ENCODE data around the gene C14orf180. TPM values are rescaled to one million over a fixed set of nuclear protein-coding genes. Genes with fewer than 3 reads are reported as not detected.
"Not testable (repeated sequence)": the region's sequence is repeated elsewhere in the genome, so short reads cannot be mapped to it uniquely, and the experiment has no call there.

The C14orf180 gene
- total RNA-seq, 1 experiment from 2014 or later, result not detected

DNA sequence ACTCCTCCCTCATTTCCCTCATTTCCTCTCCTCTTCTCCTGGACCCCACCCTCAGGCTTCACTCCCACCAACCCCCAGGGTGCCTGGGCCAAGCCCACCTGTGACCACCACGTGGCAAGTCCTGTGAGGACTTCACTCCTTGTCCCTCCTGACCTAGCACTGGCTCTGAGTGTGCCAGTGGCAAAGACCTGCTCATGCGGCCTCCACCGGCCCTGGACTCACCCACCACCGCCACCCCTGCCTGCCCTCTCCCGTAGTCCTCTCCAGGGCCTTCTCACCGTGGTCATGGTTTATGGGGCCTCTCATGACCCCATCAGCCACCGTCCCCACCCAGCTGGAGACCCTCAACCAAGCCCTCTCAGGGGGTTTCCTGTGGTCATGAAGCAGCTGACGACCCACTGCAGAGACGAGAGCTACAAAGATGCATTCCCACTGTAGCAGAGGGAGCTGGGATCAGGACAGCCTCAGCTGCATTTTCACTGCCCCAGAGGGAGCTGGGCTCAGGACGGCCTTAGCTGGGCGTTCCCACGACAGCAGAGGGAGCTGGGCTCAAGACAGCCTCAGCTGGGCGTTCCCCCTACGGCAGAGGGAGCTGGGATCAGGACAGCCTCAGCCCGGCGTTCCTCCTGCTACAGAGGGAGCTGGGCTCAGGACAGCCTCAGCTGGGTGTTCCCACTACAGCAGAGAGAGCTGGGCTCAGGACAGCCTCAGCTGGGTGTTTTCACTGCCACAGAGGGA, 3.2 kb upstream of the C14orf180 start:
- DNase-seq (ENCODE audit: extremely low read depth, low read depth), result no peak

DNA sequence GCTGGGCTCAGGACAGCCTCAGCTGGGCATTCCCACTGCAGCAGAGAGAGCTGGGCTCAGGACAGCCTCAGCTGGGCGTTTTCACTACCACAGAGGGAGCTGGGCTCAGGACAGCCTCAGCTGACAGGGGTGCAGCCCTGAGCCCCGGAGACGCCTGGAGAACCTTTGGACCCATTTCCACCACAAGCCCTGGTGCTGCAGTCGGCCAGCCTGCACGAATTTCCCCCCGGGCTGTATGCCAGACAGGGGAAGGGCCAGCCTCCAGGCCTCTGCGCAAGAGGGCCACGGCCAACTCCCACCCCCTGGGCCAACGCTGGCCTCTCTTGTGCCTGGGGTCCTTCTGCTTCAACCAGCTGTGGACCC, 2.6 kb upstream of the C14orf180 start:
- DNase-seq (ENCODE audit: extremely low read depth, low read depth), result no peak

DNA sequence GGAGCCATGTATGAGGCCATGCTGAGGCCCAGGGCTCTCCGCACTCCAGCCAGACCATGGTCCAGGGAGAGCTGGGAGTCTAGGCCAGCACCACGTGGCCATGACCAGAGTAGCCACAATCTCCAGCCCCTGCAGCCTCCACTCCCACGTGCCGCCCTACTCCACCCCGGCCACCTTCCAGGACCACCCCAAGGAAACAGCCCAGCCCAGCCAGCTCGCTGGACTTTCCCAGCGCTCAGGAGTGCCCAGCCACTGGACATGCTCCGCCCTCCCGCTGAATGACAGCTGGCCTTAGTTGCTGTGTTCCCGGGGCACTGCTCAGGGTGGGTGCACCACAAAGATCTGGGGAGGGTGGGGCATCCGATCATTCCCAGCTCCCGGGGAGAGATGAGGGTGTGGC, 2.1 kb upstream of the C14orf180 start:
- DNase-seq (ENCODE audit: extremely low read depth, low read depth), result no peak

- no peak for DNase-seq (ENCODE audit: extremely low read depth, low read depth)
Observed at GRCh38 chr14:104577847-104578301, 1.7 kb upstream of the C14orf180 start.

- no peak for DNase-seq (ENCODE audit: extremely low read depth, low read depth)
Observed at GRCh38 chr14:104578321-104578720, 1.2 kb upstream of the C14orf180 start.

DNA sequence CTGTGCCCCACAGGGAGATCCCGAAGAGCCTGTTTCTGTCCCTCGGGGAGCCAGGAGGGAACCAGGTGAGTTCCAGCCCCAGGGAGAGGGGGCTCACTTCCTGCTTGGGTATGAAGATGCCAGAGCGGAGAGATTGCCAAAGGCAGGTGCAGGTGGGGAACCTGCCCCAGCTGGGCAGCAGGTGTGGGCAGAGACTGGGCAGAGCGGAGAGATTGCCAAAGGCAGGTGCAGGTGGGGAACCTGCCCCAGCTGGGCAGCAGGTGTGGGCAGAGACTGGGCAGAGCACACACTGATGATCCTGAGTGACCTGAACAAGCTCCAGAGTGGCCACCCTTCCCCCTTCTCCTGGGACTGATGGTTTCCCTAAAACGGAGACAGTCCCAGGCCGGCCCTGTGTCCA, 375 bp downstream of the C14orf180 start:
- DNase-seq (ENCODE audit: extremely low read depth, low read depth), result not testable (repeated sequence)

- no peak for DNase-seq (ENCODE audit: extremely low read depth, low read depth)
Observed at GRCh38 chr14:104580961-104581360, 1.4 kb downstream of the C14orf180 start.

DNA sequence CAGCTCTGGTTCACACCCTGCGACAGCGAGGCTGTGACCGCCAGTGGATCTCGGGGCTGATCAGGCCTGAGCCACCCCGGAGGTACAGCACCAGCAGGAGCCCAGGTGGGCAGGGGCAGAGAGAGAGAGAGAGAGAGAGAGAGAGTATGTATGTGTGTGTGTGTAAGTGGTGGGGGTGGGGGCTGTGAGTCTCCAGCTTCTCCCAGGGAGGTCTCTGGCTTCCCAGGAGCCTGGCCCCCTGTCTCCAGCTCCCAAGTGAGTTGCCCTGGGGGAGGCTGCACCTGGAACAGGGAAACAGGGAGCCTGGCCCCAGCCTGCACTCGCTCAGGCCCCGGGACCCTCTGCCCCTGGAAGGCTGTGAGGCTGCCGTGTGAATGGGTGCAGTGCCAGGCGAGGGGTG, 2.0 kb downstream of the C14orf180 start:
- no peak for DNase-seq (ENCODE audit: extremely low read depth, low read depth)

DNA sequence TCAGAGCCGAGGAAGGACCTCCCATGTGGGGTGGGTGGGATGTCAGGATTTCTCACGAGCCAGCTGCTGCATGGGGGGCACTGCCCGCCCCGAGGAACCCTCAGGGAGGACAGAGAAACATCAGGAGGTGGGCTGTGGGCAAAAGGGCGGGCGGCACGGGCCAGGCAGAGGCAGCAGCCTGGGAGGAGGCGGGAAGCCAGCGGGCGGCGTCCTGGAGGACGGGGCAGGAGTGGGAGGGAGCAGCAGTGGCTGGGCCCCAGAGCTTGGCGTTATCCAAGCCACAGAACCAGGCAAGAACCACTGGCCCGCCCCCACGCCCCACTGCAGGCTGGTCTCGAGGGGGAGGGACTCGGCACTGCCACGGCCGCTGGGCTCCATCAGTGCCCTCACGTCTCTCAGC, 2.4 kb downstream of the C14orf180 start:
- no peak for DNase-seq (ENCODE audit: extremely low read depth, low read depth)

- DNase-seq (ENCODE audit: extremely low read depth, low read depth), result no peak
Observed at GRCh38 chr14:104582662-104583061, 3.1 kb downstream of the C14orf180 start.

GRCh38 chr14:104583424-104584306, 4.1 kb downstream of the C14orf180 start:
- no peak for DNase-seq (ENCODE audit: extremely low read depth, low read depth)

GRCh38 chr14:104584557-104584956, 5.0 kb downstream of the C14orf180 start:
- no peak for DNase-seq (ENCODE audit: extremely low read depth, low read depth)

DNA sequence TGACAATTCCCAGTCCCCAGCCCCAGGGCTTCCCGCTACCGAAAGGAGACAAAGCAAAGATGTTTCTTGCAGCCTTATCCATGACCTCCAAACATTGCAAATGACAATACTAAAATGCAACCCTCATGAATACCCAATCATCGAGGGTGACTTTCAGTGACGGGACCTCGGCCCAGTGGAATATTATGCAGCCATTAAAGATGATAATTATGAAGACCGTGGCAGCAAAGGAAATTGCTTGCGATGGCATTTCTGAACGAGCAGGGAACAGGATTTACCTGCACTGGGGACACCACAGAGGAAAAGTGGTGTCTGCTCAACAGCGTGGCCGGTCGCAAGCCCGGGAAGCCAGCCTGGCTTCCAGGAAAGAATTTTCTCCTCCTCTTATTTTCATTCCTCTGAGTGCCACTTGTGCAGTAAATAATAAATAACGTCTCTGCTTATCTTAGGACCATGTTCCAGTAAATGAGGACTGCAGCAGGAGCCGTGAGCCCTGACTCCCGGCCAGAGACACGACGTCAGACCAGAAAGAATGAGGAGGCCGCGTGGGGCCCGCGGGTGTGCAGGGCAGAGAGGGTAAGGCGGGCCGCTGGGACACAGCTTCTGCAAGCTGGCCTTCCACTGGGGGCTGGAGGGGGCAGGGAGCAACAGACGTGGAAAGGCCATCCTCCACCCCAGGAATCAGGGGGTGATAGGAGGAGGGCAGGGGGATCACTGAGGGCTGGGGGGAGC, 6.6 kb downstream of the C14orf180 start:
- DNase-seq (ENCODE audit: extremely low read depth, low read depth), result no peak

DNA sequence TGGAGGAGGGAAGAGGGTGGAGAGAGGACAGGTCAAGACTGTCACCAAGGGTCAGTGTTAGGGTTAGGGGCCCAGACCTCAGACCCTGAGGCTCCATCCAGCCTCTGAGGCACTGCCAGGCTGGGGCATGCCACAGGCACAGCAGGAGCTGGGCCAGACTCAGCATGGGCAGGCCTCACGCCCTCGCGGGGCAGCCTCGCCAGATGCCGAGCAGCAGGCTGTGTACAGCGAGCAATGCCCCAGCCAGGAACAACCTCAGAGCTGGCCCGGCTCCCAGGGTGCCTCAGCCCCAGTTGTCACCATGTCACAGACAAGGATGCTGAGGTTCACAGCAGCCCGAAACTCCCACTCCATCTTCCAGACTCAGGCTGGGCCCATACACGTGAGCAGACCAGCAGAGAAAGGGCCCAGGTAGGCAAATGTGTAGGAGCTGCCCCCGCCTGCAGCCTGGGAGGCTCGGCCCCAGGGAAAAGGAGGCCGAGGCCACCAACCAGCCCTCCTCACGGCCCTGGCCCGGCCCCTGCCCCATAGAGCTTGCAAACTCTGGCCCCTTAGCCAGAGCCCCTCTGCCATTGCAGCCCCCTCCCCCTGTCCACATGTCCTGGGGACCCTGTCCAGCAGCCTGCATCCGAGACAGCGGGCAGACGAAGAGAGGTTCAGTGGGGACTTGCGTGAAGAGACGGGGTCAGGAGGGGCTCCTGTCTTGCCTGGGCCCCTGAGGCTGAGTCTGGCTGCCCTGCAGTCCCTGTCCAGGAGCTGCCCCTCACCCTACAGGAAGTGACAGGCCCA, 7.5 kb downstream of the C14orf180 start:
- no peak for DNase-seq (ENCODE audit: extremely low read depth, low read depth)

DNA sequence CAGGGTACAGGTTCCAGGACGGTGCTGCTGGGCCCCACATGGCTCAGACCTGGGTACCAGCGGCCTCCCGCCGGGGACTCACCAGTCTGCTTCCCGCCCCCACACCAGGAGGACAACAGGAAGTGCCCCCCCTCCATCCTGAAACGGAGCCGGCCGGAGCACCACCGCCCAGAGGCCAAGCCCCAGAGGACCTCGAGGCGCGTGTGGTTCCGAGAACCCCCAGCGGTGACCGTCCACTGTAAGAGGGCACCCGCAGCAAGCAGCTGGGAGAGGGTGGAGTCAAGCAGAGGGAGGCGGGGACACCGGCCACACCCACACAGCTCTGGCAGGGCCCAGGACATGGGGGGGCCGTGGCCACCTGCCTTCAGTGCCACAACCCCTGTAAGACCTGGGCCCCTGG, 8.1 kb downstream of the C14orf180 start:
- DNase-seq (ENCODE audit: extremely low read depth, low read depth), result no peak

DNA sequence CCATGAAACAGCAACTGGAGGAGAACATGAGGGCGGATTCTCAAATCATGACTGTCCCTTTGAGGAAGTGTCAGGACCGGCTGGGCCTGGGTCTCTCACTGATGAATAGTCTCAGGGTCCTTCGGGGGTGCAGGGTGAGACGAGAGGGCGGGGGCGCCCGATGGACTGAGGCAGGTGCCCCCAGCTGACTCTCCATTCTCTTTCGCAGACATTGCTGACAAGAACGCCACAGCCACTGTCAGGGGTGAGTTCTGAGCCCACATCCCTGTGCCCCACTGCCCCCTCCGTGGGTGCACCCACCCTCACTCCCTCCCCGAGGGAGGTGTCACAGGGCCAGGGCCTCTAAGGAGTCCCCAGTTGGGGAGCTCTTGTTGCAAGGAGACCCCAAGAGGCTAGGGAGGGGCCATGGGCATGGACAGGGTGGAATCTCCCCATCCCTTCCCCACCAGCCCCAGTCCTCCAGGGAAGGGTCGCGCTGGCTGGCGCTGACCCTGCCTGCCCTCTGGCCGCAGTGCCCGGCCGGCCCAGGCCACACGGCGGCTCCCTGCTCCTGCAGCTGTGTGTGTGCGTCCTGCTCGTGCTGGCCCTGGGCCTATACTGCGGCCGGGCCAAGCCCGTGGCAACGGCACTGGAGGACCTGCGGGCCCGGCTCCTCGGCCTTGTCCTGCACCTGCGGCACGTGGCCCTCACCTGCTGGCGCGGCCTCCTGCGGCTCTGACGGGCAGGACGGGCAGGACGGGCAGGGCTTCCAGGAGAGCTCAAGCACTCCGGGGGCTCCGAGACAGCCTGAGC, 8.7 kb downstream of the C14orf180 start:
- no peak for DNase-seq (ENCODE audit: extremely low read depth, low read depth)

DNA sequence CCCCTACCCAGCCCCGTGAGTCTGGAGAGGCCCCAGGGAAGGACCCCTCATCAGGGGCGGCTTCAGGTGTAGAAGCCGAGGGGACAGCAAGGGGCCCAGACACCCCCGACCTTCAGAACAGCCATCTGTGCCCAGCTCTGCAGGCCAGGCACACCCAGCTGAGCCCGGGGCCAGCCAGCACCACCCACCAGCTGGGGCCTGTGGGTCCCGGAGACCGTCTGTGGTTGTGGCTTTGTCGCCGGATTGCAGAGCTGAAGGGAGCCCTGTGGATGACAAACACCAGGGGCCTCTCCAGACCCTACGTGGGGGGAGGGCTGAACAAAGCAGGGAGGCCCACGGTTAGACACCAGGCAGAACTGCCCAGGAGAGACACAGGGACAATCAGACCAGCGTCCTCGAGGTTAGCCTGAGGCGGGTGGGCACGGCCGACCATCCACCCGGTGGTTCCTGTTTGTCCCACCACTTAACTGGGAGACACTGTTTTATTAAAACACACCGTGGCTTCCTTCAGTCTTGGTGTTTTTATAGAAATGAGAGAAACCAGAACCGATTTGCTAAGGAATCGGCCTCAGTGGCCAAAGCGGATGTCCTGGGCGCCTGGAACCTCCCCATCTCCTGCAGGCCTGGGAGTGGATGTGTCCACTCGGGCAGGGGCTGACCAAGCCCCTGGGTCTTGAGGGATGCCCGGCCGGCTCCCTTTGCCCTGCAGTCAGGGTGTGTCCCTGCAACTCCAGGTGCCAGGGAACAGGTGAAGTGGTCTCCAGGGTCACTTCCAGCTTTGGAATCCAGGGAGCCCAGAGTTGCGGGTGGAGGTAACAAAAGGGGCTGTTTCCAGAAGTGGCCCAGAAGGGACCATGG, 10.0 kb downstream of the C14orf180 start:
- DNase-seq (ENCODE audit: extremely low read depth, low read depth), result no peak

DNA sequence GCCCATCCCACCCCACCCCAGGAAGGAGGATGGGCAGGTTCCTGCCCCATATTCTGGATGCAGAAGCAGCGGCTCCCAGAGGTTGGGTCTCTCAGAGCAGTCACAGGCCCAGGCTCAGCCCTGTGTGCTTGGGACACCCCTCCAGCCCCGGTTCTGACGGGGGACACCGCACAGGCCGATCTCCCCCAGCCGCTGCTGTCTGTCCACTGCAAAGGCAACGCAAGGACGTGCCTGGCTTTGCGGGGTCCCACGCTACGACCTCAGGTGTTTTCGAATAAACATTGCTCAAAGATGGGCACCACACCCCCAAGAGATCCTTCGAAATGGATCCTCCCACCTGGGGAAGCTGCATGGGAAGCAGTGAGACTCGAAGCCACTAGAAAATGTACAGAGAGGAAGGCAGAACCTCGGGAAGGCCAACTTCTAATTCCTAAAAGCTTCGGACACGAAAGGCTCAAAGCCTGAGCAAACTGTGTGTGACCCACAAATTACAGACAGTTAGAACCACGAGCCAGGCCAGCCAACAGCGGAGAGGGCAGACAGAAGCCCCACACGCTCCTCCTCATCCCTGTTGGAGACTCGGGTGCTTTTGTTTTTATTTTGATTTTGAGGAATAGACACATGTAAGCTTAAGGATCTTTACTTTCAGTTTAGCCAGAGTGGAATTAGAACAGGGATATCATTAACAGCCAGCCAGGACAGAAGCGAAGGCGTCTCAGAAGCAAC, 10.8 kb downstream of the C14orf180 start:
- DNase-seq (ENCODE audit: extremely low read depth, low read depth), result no peak

Measured in NCI-H460 (cell line).